HAP-1 (cell line): ENCODE results near the gene RNF145.
A peak's percentile ranks its signal among the peaks of the same experiment; 100 is the strongest.

Experiments
- DNase-seq, 2 experiments: peaks; one replicate each; pipeline ENCODE4 v3.0.0-alpha.2; 2016 to 2020; ENCODE audit warnings: low spot score in 2 of 2
- H3K27me3 ChIP-seq: fragments of 250-450 bp; sonication (Bioruptor Pico); 2 replicates; pipeline ENCODE4 v1.5.1; 2020; ENCODE audit warnings: low read depth, mild to moderate bottlenecking, moderate library complexity
- H3K36me3 ChIP-seq: fragments of 250-450 bp; sonication (Bioruptor Pico); replicated peaks from 2 replicates; pipeline ENCODE4 v1.5.1; 2020; ENCODE audit warnings: mild to moderate bottlenecking
- H3K4me1 ChIP-seq: fragments of 250-450 bp; sonication (Bioruptor Pico); 2 replicates; pipeline ENCODE4 v1.5.1; 2020; ENCODE audit warnings: mild to moderate bottlenecking
- H3K4me3 ChIP-seq: fragments of 250-450 bp; sonication (Bioruptor Pico); 2 replicates; pipeline ENCODE4 v1.5.1; 2020; ENCODE audit warnings: mild to moderate bottlenecking, moderate library complexity
- H3K9me3 ChIP-seq: fragments of 250-450 bp; sonication (Bioruptor Pico); 2 replicates; pipeline ENCODE4 v1.5.1; 2020; ENCODE audit warnings: mild to moderate bottlenecking, moderate library complexity
- in situ Hi-C: fragments of 300-500 bp; cut with MboI; formaldehyde crosslinking; loops from 3 replicates; pipeline ENCODE4 v1.14.3; 2020; ENCODE audit warnings: low sequenced_read_pairs, inconsistent platforms, mixed read lengths

Gene RNF145

DNA sequence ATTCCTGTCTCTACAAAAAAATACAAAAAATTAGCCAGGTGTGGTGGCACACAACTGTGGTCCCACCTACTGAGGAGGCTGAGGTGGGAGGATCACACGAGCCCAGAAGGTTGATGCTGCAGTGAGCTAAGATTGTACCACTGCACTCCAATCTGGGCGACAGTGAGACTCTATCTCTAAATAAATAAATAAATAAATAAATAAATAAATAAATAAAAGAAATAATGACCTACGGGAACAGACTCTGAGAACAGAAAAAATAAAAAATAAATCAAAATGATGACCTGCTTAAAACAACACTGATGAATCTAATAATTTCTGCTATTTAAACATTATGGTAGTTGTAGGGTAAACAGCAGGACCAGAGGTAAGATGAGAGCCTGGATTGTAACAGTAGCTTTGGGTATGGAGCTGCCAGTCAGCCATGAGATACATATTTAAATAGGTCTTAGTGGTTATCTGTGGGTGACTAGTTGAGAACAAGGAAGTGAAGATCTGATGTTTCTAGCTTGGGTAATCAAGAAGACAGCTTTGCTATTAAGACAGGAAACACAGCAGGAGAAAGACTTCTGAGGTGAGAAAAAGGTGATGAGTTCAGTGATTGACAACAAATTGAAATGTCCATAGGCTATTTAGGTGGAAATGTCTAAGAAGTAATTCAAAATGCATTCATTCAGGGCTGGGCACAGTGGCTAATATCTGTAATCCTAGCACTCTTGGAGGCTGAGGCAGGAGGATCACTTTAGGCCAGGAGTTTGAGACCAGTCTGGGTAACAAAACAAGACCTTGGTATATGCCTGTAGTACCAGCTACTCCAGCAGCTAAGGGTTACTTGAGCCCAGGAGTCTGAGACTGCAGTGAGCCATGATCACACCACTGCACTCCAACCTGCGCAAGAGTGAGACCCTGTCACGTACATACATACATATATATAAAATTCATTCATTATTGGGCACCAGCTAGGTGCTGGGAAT lies 11.0 kb downstream of the RNF145 start:
- in situ Hi-C loops = no loop called here
- Histone ChIP-seq H3K9me3 (no peaks in the 10 kb centered on the region), H3K4me3 (no peak overlapping the region), H3K36me3 (peaks cover 19% of the 10 kb centered on the region), H3K4me1 (peaks cover 16% of the 10 kb centered on the region), H3K27me3 (no peaks in the 10 kb centered on the region)
- no peak for DNase-seq

GRCh38 chr5:159195775-159196174 lies 13.6 kb downstream of the RNF145 start:
- in situ Hi-C loops = no loop called here

DNA sequence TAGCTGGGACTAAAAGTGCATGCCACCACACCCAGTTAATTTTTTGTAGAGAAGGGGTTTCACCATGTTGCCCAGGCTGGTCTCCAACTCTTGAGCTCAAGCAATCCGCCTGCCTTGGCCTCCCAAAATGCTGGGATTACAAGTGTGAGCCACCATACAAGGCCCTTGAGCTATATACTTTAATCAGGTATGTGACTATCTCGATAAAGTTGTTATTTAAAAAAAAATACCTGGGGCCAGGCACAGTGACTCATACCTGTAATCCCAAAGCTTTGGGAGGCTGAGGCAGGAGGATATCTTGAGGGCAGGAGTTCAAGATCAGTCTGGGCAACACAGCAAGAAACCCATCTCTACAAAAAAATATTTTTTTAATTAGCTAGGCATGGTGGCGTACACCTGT lies 19.2 kb downstream of the RNF145 start:
- Histone ChIP-seq H3K27me3 (no peaks in the 10 kb centered on the region), H3K4me3 (no peak overlapping the region), H3K36me3 (peaks cover 28% of the 10 kb centered on the region), H3K9me3 (no peaks in the 10 kb centered on the region), H3K4me1 (peaks cover 14% of the 10 kb centered on the region)
- DNase-seq = no peak
- in situ Hi-C loops = no loop called here

More at GRCh38 chr5:159195775-159196174, 13.6 kb downstream of the RNF145 start:
- no peaks in the 10 kb centered on the region for H3K9me3 ChIP-seq
- no peaks in the 10 kb centered on the region for H3K4me1 ChIP-seq
- DNase-seq = no peak
- no peaks in the 10 kb centered on the region for H3K27me3 ChIP-seq
- H3K4me3 ChIP-seq = no peak overlapping the region
- H3K36me3 ChIP-seq = peaks cover 30% of the 10 kb centered on the region

- Histone ChIP-seq H3K4me1 (peaks cover 20% of the 10 kb centered on the region), H3K36me3 (peaks cover 26% of the 10 kb centered on the region), H3K9me3 (no peaks in the 10 kb centered on the region), H3K4me3 (no peak overlapping the region), H3K27me3 (no peaks in the 10 kb centered on the region)
- in situ Hi-C loops = no loop called here
- DNase-seq = no peak
These were observed 20.0 kb downstream of the RNF145 start for GRCh38 chr5:159189310-159189709.

DNA sequence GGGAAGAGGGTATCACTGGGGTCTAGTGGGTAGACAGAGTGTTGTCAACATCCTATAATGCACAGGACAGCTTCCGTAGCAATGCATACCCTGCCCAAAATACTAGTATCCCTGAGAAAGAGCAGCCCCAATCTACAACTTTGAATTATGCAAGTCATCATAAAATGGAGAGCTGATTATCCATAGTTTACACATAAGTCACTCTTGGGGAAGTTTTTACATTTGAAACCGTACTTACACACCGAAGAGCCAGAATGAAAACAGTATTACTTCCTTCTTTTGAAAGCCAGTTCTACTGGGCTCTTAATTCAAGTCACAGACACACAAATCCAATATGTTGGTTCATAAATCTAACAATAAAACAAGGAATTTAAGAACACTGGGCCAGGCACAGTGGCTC lies 21.6 kb downstream of the RNF145 start:
- in situ Hi-C loops = no loop called here
- H3K36me3 ChIP-seq = peaks cover 21% of the 10 kb centered on the region
- no peak for DNase-seq
- no peaks in the 10 kb centered on the region for H3K9me3 ChIP-seq
- no peak overlapping the region for H3K4me3 ChIP-seq
- H3K27me3 ChIP-seq = no peaks in the 10 kb centered on the region
- peaks cover 20% of the 10 kb centered on the region for H3K4me1 ChIP-seq

GRCh38 chr5:159186319-159186718 lies 23.0 kb downstream of the RNF145 start:
- no peaks in the 10 kb centered on the region for H3K27me3 ChIP-seq
- DNase-seq = no peak
- in situ Hi-C loops = no loop called here
- H3K36me3 ChIP-seq = peaks cover 13% of the 10 kb centered on the region
- no peaks in the 10 kb centered on the region for H3K9me3 ChIP-seq
- H3K4me3 ChIP-seq = no peak overlapping the region
- peaks cover 20% of the 10 kb centered on the region for H3K4me1 ChIP-seq

- peak in 1 of 2 experiments; percentile 26 for DNase-seq
- Histone ChIP-seq H3K36me3 (peaks cover 13% of the 10 kb centered on the region), H3K9me3 (no peaks in the 10 kb centered on the region), H3K4me1 (peaks cover 20% of the 10 kb centered on the region), H3K4me3 (no peak overlapping the region), H3K27me3 (no peaks in the 10 kb centered on the region)
- in situ Hi-C loops = no loop called here
These were observed 23.6 kb downstream of the RNF145 start for GRCh38 chr5:159185773-159186172.

DNA sequence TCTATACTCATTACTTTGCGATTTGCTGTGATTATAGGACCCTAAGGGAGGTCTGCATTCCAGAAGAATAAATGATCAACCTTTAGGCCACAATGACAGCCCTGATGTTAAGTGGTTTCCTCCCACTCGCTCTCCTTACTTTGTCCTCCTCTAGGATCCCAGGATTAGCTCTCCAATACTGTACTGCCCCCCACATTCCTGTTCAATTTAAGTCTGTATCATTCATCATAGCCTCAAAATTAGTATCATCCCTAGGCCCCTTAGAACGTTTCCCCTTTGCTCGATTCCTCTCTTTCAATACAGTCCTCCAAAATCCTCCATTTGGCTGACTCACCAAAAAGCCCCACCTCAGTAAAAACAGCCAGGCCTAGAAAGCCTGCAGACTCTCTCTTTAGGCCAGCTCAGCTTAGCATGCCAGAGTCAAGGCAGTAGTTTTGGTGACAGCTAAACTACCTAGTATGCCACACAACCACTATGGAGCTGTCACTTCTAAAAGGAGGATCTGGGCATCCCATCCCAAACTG lies 24.4 kb downstream of the RNF145 start:
- Histone ChIP-seq H3K4me3 (no peak overlapping the region), H3K27me3 (no peaks in the 10 kb centered on the region), H3K36me3 (peaks cover 10% of the 10 kb centered on the region; the same call in 1 of the 2 replicates), H3K9me3 (no peaks in the 10 kb centered on the region), H3K4me1 (peaks cover 20% of the 10 kb centered on the region)
- DNase-seq = peak; percentile 29 to 64
- in situ Hi-C loops = no loop called here

- in situ Hi-C loops = no loop called here
- H3K4me3 ChIP-seq = no peak overlapping the region
- H3K9me3 ChIP-seq = no peaks in the 10 kb centered on the region
- H3K27me3 ChIP-seq = no peaks in the 10 kb centered on the region
- H3K36me3 ChIP-seq = peaks cover 6% of the 10 kb centered on the region; the same call in 1 of the 2 replicates
- H3K4me1 ChIP-seq = peaks cover 20% of the 10 kb centered on the region
- DNase-seq = no peak
These were observed 25.1 kb downstream of the RNF145 start for GRCh38 chr5:159184236-159184635.

DNA sequence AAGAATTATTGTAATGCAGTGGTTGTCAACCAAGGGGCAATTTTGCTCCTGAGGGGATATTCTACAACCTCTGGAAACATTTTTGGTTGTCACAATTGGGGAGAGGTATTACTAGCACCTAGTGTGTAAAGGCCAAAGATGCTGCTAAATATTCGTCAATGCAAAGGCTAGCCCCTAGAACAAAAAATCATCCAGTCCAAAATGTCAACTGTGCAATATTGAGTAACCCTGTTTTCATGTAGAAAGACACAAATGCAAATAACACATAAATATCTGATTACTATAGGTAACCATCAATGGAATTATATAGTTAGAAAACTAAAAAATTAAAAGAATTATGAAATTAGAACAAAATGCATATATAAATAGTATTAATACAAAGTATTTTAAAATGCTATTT lies 26.1 kb downstream of the RNF145 start:
- no peak for DNase-seq
- Histone ChIP-seq H3K9me3 (no peaks in the 10 kb centered on the region), H3K27me3 (no peaks in the 10 kb centered on the region), H3K36me3 (peaks cover 5% of the 10 kb centered on the region; the same call in 1 of the 2 replicates), H3K4me3 (no peak overlapping the region), H3K4me1 (peaks cover 20% of the 10 kb centered on the region)
- in situ Hi-C loops = no loop called here

GRCh38 chr5:159182691-159183090 lies 26.7 kb downstream of the RNF145 start:
- H3K36me3 ChIP-seq = peaks cover 5% of the 10 kb centered on the region; the same call in 1 of the 2 replicates
- DNase-seq = no peak
- no peaks in the 10 kb centered on the region for H3K9me3 ChIP-seq
- in situ Hi-C loops = no loop called here
- H3K27me3 ChIP-seq = no peaks in the 10 kb centered on the region
- H3K4me1 ChIP-seq = peaks cover 20% of the 10 kb centered on the region
- no peak overlapping the region for H3K4me3 ChIP-seq

DNA sequence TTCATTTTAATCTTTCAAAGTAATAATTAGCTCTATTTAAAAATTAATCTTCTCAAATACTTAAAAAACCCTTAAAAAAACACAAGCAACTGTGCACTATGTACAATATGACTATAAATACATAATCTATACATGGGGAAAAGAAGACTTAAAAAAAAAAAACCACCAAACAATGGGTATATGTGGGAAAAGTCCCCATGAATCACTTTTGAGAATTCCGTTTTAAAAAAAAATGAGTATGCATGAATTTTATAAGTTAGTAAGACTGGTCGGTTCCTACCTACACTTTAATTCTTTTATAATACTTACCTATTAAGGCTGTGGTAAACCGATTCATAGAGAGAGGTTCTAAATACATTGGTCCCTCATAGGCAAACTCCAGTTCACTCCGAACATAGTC lies 27.7 kb downstream of the RNF145 start:
- Histone ChIP-seq H3K9me3 (no peaks in the 10 kb centered on the region), H3K4me3 (no peak overlapping the region), H3K36me3 (peaks cover 5% of the 10 kb centered on the region; the same call in 1 of the 2 replicates), H3K27me3 (no peaks in the 10 kb centered on the region), H3K4me1 (peaks cover 20% of the 10 kb centered on the region)
- no peak for DNase-seq
- in situ Hi-C loops = no loop called here

DNA sequence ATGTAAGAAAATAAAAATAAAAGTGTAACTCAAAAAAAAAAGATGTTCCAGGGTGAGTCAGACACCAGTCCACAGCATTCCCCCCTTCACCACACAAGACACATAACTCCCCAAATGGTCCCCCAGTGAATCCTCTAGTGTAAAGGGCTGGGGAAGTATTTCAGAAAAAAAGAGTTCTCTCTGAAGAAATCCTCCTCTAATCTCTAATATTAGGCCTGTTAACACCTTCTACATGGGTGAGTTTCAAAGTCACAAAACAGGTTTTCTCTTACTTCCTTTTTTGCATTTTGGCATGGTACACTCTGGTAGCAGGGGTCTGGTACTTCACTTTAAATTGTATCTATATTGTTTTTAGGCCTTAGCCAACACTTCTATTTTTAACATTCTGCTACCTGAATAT lies 28.2 kb downstream of the RNF145 start:
- Histone ChIP-seq H3K36me3 (peaks cover 9% of the 10 kb centered on the region), H3K4me1 (peaks cover 15% of the 10 kb centered on the region), H3K4me3 (no peak overlapping the region), H3K27me3 (no peaks in the 10 kb centered on the region), H3K9me3 (no peaks in the 10 kb centered on the region)
- DNase-seq = no peak
- in situ Hi-C loops = no loop called here
